GM12878 (cell line): Measurements from ENCODE around the gene WHRN. TPM values are rescaled to one million over a fixed set of nuclear protein-coding genes. Genes with fewer than 3 reads are reported as not detected.

ENCODE experiments used
- ATAC-seq: fragments of 200-7000 bp; cut with Tn5 transposase; 3 replicates; pipeline ENCODE4 v1.9.1; 2020; ENCODE audit warnings: mild to moderate bottlenecking, moderate library complexity
- BruUV-seq: library from RNA; stranded (reverse); fragments of 400-500 nt; replicated peaks from 2 replicates; lab custom pipeline; 2021; lab: Mats Ljungman, UMichigan
- CTCF ChIA-PET: fragments of 300-600 bp; sonication (Branson Sonifier 250); formaldehyde crosslinking; extraction: SDS; loops from one replicate; lab custom pipeline; 2021; ENCODE audit warnings: inconsistent platforms; lab: Yijun Ruan, JAX
- POLR2A ChIA-PET: fragments of 350-600 bp; formaldehyde crosslinking; extraction: SDS; loops from one replicate; lab custom pipeline; 2021; ENCODE audit warnings: inconsistent platforms; lab: Charles Lee
- RAD21 ChIA-PET: fragments of 300-600 bp; sonication (Branson Sonifier 250); formaldehyde crosslinking; loops from one replicate; lab custom pipeline; 2023; ENCODE audit warnings: antibody characterized with exemption; ENCODE audit not compliant: unreplicated experiment; lab: Charles Lee
- SMC1A ChIA-PET: fragments of 300-600 bp; sonication (Branson Sonifier 250); formaldehyde crosslinking; loops from one replicate; lab custom pipeline; 2023; ENCODE audit not compliant: unreplicated experiment, uncharacterized antibody; lab: Charles Lee
- DNase-seq: peaks from one replicate; pipeline ENCODE4 v3.0.0-alpha.2; 2011; ENCODE audit warnings: low read depth, low spot score
- FAIRE-seq: peaks from 3 replicates; lab custom pipeline; 2011; peaks lifted over from hg19 to GRCh38; lab: Jason Lieb, UNC
- H2AFZ ChIP-seq: 2 replicates; pipeline ENCODE4 v1.6.0; 2011; ENCODE audit warnings: low read depth, low read length, control low read depth; ENCODE audit not compliant: control insufficient read depth
- H3K27ac ChIP-seq: 2 replicates; pipeline ENCODE4 v1.5.1; 2011; ENCODE audit warnings: control low read depth; ENCODE audit not compliant: control insufficient read depth, insufficient read depth
- H3K27me3 ChIP-seq, 2 experiments: replicated peaks in 1 of 2; 2 replicates each; pipeline versions ENCODE4 v1.6.0 to v1.6.1; 2011; ENCODE audit warnings: low read length in 1 of 2; ENCODE audit not compliant: control insufficient read depth in 2 of 2, insufficient read depth in 2 of 2
- H3K36me3 ChIP-seq, 2 experiments: 2 replicates each; pipeline ENCODE4 v1.5.1; 2011; ENCODE audit warnings: low read length in 1 of 2; ENCODE audit not compliant: control insufficient read depth in 2 of 2, insufficient read depth in 2 of 2
- H3K4me1 ChIP-seq: 2 replicates; pipeline ENCODE4 v1.6.1; 2011; ENCODE audit warnings: mild to moderate bottlenecking, low read length, moderate library complexity, mixed read lengths; ENCODE audit not compliant: control insufficient read depth, insufficient read depth
- H3K4me2 ChIP-seq: 2 replicates; pipeline ENCODE4 v1.6.0; 2011; ENCODE audit warnings: control low read depth; ENCODE audit not compliant: control insufficient read depth, insufficient read depth
- H3K4me3 ChIP-seq: fragments of 200-600 bp; sonication (generic); 2 replicates; pipeline ENCODE4 v1.5.1; 2016
- H3K79me2 ChIP-seq: 2 replicates; pipeline ENCODE4 v1.6.0; 2011; ENCODE audit warnings: low read length; ENCODE audit not compliant: control insufficient read depth, insufficient read depth
- H3K9ac ChIP-seq: 2 replicates; pipeline ENCODE4 v1.8.0; 2011; ENCODE audit warnings: low read length, control low read depth, mixed read lengths; ENCODE audit not compliant: control insufficient read depth, insufficient read depth
- H3K9me3 ChIP-seq: replicated peaks from 3 replicates; pipeline ENCODE4 v1.5.1; 2011; ENCODE audit warnings: mild to moderate bottlenecking, low read length; ENCODE audit not compliant: control insufficient read depth, insufficient read depth
- H4K20me1 ChIP-seq: 2 replicates; pipeline ENCODE4 v1.6.0; 2011; ENCODE audit not compliant: control insufficient read depth, insufficient read depth
- EGR1 ChIP-seq, 2 experiments: IDR thresholded peaks; 1 replicate in 1 of 2; 2 replicates in 1 of 2; pipeline ENCODE4 v1.6.1; 2011 to 2012; ENCODE audit warnings: low read depth in 2 of 2, low read length in 2 of 2, borderline replicate concordance in 1 of 2, mild to moderate bottlenecking in 1 of 2, moderate library complexity in 1 of 2
- EP300 ChIP-seq, 2 experiments: fragments of 150-350 bp in 1 of 2; IDR thresholded peaks; 2 replicates each; pipeline ENCODE4 v1.6.1; 2011 to 2012; ENCODE audit warnings: low read depth in 2 of 2, low read length in 2 of 2, borderline replicate concordance in 1 of 2, improper control_type of control experiment in 1 of 2, inconsistent platforms in 1 of 2; ENCODE audit not compliant: control insufficient read depth in 1 of 2
- ETV6 ChIP-seq, 2 experiments: fragments of 450-650 bp in 1 of 2; IDR thresholded peaks in 1 of 2; conservative IDR thresholded peaks in 1 of 2; 2 replicates each; pipeline ENCODE4 v1.6.1; 2014; ENCODE audit warnings: antibody characterized with exemption in 1 of 2, borderline replicate concordance in 1 of 2, low read depth in 1 of 2, mild to moderate bottlenecking in 1 of 2, moderate library complexity in 1 of 2
- WGBS: methylation state at CpG from one replicate; pipeline ENCODE4 v1.1.6; 2016; ENCODE audit warnings: low lambda C conversion rate; ENCODE audit not compliant: insufficient replicate concordance, insufficient coverage; ENCODE audit errors: missing lambda C conversion rate; 5-methylcytosine and 5-hydroxymethylcytosine counted together
- in situ Hi-C: fragments of 300-500 bp; cut with MboI; formaldehyde crosslinking; loops from 9 replicates; pipeline ENCODE4 v1.14.3; 2018; ENCODE audit warnings: mixed read lengths
- intact Hi-C: fragments of 100-400 bp; cut with micrococcal nuclease; formaldehyde crosslinking; loops from one replicate; pipeline ENCODE4 v1.14.2; 2022; ENCODE audit not compliant: unreplicated experiment
- polyA plus RNA-seq, 11 experiments: library from polyadenylated mRNA; depleted of rRNA in 4 of 11; unstranded in 6 of 11; stranded (reverse) in 5 of 11; fragments of >200 nt; fragmentation: Nextera tagmentation in 4 of 11; fragmentation: Illumina TruSeq in 1 of 11; extraction: Ambion mirVana in 4 of 11; extraction: Trizol in 1 of 11; gene quantifications; 1 replicate in 1 of 11; 2 replicates in 10 of 11; pipeline versions ENCODE4 v1.2.1 to v1.2.3, GENCODE V29; 2011 to 2016; ENCODE audit warnings: inconsistent platforms in 2 of 11, missing spikeins in 2 of 11, low read depth in 1 of 11
- total RNA-seq, 4 experiments: library from RNA; depleted of rRNA in 3 of 4; stranded (reverse); fragments of >200 nt in 3 of 4; fragmentation: Illumina TruSeq in 1 of 4; extraction: Trizol in 1 of 4; gene quantifications; 2 replicates each; pipeline versions ENCODE4 v1.2.1 to v1.2.3, GENCODE V29; 2013 to 2021
- TF ChIP-seq, protein P1 (sequence below): IDR thresholded peaks from 2 replicates; pipeline ENCODE4 v1.6.1; 2011; ENCODE audit warnings: mild to moderate bottlenecking, low read depth, low read length, moderate library complexity; ENCODE audit not compliant: insufficient replicate concordance

The WHRN gene
- total and polyA plus RNA-seq, 10 of the 15 experiments (the other 5 are each of a cell fraction or from before 2014, with no cell fraction given) = 0.04 to 18.2 (median 0.68) TPM; not detected in 1

DNA sequence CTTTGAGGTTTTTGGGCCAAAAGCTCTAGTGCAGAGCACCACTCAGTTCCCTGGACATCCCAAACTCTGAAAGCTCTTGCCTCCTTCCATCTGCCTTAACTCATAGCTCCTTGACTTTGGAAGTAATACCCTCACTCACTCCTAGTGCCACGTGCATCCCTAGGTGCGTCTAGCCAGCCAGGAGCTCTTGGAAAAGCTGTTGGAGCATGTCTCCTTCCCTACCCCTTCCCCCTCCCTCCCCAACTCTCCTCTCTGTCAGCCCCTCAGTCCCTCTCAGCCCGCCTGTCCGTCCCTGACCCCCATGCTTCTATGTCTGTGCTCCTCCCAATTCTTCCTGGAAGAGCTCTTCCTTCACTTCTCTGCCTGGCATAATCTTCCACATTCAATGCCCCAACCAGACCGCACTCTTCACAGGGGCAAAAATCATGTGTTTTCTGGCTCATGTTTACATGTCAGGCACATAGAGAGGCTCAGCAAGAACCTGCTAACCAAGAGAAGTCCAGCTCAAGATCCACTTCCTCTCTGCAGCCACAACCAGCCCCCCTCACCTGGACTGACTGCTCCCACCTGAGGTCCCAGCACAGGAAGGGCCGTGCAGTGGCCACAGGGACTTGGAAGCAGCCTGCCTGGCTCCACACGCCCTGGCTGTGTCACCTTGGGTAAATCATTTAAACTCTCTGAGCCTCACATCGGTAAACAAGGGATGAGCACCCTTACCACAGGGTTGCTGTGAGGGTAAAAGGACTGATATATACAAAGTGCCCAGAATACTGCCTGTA, 58.4 kb downstream of the WHRN start:
- POLR2A ChIA-PET = no interaction called here
- Histone ChIP-seq H3K9me3 (peaks cover 8% of the 10 kb centered on the region), H3K27me3 (no peaks in the 10 kb centered on the region; a peak in 1 of 4 replicates), H3K4me3 (no peak overlapping the region), H3K4me1 (peaks cover 7% of the 10 kb centered on the region), H3K79me2 (no peaks in the 10 kb centered on the region), H3K9ac (no peak overlapping the region), H3K27ac (no peak overlapping the region), H2AFZ (no peak overlapping the region), H3K4me2 (no peak overlapping the region), H4K20me1 (no peaks in the 10 kb centered on the region), H3K36me3 (no peaks in the 10 kb centered on the region)
- DNase-seq (no peak), ATAC-seq (no peak), FAIRE-seq (no peak)
- SMC1A ChIA-PET = interaction anchor here (0.8 to 1.4 kb wide), 4 partner anchors 13 to 207 kb away, joined by 3 to 4 read pairs (median 4); no protein-coding TSS in a partner anchor
- RAD21 ChIA-PET = no interaction called here
- in situ Hi-C loops (no loop called here), intact Hi-C loops (no loop called here)
- 21% methylated on average over 6 of the region's 8 CpGs for WGBS
- TF ChIP-seq, protein P1, sequence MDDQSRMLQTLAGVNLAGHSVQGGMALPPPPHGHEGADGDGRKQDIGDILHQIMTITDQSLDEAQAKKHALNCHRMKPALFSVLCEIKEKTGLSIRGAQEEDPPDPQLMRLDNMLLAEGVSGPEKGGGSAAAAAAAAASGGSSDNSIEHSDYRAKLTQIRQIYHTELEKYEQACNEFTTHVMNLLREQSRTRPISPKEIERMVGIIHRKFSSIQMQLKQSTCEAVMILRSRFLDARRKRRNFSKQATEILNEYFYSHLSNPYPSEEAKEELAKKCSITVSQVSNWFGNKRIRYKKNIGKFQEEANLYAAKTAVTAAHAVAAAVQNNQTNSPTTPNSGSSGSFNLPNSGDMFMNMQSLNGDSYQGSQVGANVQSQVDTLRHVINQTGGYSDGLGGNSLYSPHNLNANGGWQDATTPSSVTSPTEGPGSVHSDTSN = no peak
- CTCF ChIA-PET = interaction anchor here (0.7 to 1.4 kb wide), 3 partner anchors 12 to 42 kb away, joined by 3 to 6 read pairs (median 3); no protein-coding TSS in a partner anchor
- BruUV-seq = no TSS peak

DNA sequence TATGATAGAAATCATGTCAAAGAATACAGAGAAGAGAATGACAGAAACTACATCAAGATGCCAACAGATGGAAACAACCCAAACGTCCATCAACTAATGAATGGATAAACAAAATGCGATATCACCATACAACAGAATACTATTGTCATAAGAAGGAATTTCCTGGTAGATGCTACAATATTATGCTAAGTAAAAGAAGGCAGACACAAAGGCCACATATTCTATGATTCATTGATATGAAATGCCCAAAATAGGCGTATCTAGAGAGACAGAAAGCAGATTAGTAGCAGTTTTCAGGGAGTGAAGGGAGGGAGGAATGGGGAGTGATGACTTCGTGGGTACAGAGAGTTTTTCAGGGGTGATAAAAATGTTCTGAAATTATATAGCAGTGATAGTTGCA, 59.2 kb downstream of the WHRN start:
- BruUV-seq = no TSS peak
- Histone ChIP-seq H3K9me3 (peaks cover 8% of the 10 kb centered on the region), H3K79me2 (no peaks in the 10 kb centered on the region), H3K27me3 (no peaks in the 10 kb centered on the region; a peak in 1 of 4 replicates), H2AFZ (no peak overlapping the region), H3K4me1 (no peaks in the 10 kb centered on the region; the same call in 1 of the 2 replicates), H3K36me3 (no peaks in the 10 kb centered on the region), H3K9ac (no peak overlapping the region), H3K27ac (no peak overlapping the region), H4K20me1 (no peaks in the 10 kb centered on the region), H3K4me2 (no peak overlapping the region), H3K4me3 (no peak overlapping the region)
- ATAC-seq = no peak
- DNase-seq = no peak
- no peak for FAIRE-seq
- ChIA-PET SMC1A (interaction anchor here (1.0 to 1.4 kb wide), 4 partner anchors 9 to 207 kb away, joined by 3 to 4 read pairs (median 3); no protein-coding TSS in a partner anchor), RAD21 (no interaction called here), CTCF (interaction anchor here (0.6 to 1.4 kb wide), 4 partner anchors 8 to 21 kb away, joined by 3 to 6 read pairs (median 4); no protein-coding TSS in a partner anchor), POLR2A (no interaction called here)
- intact Hi-C loops (no loop called here), in situ Hi-C loops (no loop called here)
- 23% methylated on average over 4 of the region's 4 CpGs for WGBS
- TF ChIP-seq ETV6 (conservative IDR thresholded peaks at IDR 0.05 in 1 of 2, IDR thresholded peaks at IDR 0.05 in 1 of 2; ENCODE audit: borderline replicate concordance in 1 of 2, low read depth in 1 of 2) (no peak), EGR1 (IDR thresholded peaks at IDR 0.05; ENCODE audit: borderline replicate concordance in 1 of 2, low read depth in 2 of 2, low read length in 2 of 2) (no peak), EP300 (IDR thresholded peaks at IDR 0.05; ENCODE audit: borderline replicate concordance in 1 of 2, control insufficient read depth in 1 of 2, low read depth in 2 of 2, low read length in 2 of 2) (no peak)
